ENCODE data around the gene VWC2L. TPM values are rescaled to one million over a fixed set of nuclear protein-coding genes. Genes with fewer than 3 reads are reported as not detected.

Gene VWC2L
- total RNA-seq, 1 donor: not detected

DNA sequence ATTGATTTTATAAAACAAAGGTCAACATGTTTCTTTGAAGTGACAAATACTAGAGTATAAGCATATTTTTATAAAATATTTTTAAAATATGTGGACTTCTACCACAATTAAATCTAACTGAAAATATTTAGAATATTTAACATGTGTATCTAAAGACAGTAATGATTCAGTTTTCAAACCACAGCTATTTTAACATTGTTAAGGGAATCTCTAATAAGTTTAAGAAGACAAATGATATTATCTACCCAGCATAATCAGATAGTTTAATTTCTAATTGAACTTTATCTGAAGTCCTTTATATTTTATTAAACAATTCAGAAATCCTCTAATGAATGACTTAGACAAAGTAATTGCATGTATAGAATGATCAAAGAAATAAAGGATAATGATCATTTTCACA, 96.2 kb downstream of the VWC2L start:
- Histone ChIP-seq H3K36me3 (ENCODE audit: insufficient read depth, low read length) (no peaks in the 10 kb centered on the region), H3K79me2 (ENCODE audit: insufficient read depth, low read length) (no peaks in the 10 kb centered on the region), H3K27ac (ENCODE audit: low read depth, low read length) (no peak overlapping the region), H3K4me2 (ENCODE audit: insufficient read depth, low read length) (no peak overlapping the region), H3K4me3 (ENCODE audit: insufficient read depth, low read length) (no peak overlapping the region), H3K9me3 (ENCODE audit: low read depth, low read length) (no peaks in the 10 kb centered on the region), H2AFZ (ENCODE audit: low read length) (no peak overlapping the region), H4K20me1 (ENCODE audit: insufficient read depth, low read length) (no peaks in the 10 kb centered on the region), H3K27me3 (ENCODE audit: insufficient read depth, low read length) (no peaks in the 10 kb centered on the region), H3K4me1 (ENCODE audit: insufficient read depth, low read length) (no peaks in the 10 kb centered on the region)
- DNase-seq (ENCODE audit: insufficient read length, low spot score, missing footprints): no peak
- TF ChIP-seq, protein P1, sequence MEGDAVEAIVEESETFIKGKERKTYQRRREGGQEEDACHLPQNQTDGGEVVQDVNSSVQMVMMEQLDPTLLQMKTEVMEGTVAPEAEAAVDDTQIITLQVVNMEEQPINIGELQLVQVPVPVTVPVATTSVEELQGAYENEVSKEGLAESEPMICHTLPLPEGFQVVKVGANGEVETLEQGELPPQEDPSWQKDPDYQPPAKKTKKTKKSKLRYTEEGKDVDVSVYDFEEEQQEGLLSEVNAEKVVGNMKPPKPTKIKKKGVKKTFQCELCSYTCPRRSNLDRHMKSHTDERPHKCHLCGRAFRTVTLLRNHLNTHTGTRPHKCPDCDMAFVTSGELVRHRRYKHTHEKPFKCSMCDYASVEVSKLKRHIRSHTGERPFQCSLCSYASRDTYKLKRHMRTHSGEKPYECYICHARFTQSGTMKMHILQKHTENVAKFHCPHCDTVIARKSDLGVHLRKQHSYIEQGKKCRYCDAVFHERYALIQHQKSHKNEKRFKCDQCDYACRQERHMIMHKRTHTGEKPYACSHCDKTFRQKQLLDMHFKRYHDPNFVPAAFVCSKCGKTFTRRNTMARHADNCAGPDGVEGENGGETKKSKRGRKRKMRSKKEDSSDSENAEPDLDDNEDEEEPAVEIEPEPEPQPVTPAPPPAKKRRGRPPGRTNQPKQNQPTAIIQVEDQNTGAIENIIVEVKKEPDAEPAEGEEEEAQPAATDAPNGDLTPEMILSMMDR (IDR thresholded peaks at IDR 0.05; ENCODE audit: extremely low read depth, low read depth, low read length): no peak

DNA sequence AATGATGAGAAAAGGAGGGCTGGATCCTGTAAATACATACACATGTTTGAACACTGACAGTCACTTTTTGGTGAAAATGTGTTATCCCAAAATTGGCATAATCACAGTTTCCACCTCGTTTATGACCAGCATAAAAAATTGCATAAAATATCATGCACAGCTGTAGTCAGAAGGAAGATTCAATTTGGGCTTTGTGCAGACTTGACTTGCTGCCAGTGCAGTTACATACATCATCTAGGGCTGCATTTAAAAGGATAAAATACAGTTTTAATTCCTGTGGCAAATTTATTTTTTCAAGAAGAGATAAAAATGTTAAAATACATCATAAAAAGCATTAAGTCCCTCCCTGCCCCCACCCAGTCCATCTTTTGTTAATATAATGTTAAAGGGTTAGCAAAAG, 103.8 kb downstream of the VWC2L start:
- no peaks in the 10 kb centered on the region for H3K4me1 ChIP-seq (ENCODE audit: insufficient read depth, low read length)
- no peaks in the 10 kb centered on the region for H3K36me3 ChIP-seq (ENCODE audit: insufficient read depth, low read length)
- TF ChIP-seq, protein P1 (IDR thresholded peaks at IDR 0.05; ENCODE audit: extremely low read depth, low read depth, low read length): no peak
- no peaks in the 10 kb centered on the region for H3K27me3 ChIP-seq (ENCODE audit: insufficient read depth, low read length)
- no peak overlapping the region for H3K27ac ChIP-seq (ENCODE audit: low read depth, low read length)
- DNase-seq (ENCODE audit: insufficient read length, low spot score, missing footprints): no peak
- H4K20me1 ChIP-seq (ENCODE audit: insufficient read depth, low read length): no peaks in the 10 kb centered on the region
- no peak overlapping the region for H2AFZ ChIP-seq (ENCODE audit: low read length)
- H3K4me3 ChIP-seq (ENCODE audit: insufficient read depth, low read length): no peak overlapping the region
- no peaks in the 10 kb centered on the region for H3K79me2 ChIP-seq (ENCODE audit: insufficient read depth, low read length)
- H3K4me2 ChIP-seq (ENCODE audit: insufficient read depth, low read length): no peak overlapping the region
- H3K9me3 ChIP-seq (ENCODE audit: low read depth, low read length): peaks cover 2% of the 10 kb centered on the region

DNA sequence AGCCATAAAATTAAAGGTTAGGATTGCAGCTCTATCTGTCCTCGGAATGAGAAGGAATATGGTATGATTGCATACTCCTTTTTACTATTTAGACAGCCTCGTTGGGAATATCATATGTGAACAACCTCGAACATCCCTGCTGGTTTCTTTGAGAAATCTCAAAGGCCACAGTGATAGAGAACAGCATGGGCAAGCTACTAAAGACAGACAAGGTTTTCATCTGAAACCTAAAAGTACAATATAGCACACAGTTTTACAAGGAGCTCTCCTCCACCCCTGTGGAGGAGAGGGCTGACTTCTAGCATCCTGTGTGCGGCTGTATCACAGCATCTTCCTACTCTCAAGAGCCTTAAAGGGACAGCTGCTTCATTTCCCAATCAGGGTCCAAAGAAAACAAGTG, 104.3 kb downstream of the VWC2L start:
- TF ChIP-seq, protein P1 (IDR thresholded peaks at IDR 0.05; ENCODE audit: extremely low read depth, low read depth, low read length): no peak
- Histone ChIP-seq H3K36me3 (ENCODE audit: insufficient read depth, low read length) (no peaks in the 10 kb centered on the region), H3K4me2 (ENCODE audit: insufficient read depth, low read length) (no peak overlapping the region), H2AFZ (ENCODE audit: low read length) (no peak overlapping the region), H3K9me3 (ENCODE audit: low read depth, low read length) (peaks cover 2% of the 10 kb centered on the region), H3K79me2 (ENCODE audit: insufficient read depth, low read length) (no peaks in the 10 kb centered on the region), H3K27me3 (ENCODE audit: insufficient read depth, low read length) (no peaks in the 10 kb centered on the region), H3K4me1 (ENCODE audit: insufficient read depth, low read length) (no peaks in the 10 kb centered on the region), H3K27ac (ENCODE audit: low read depth, low read length) (no peak overlapping the region), H4K20me1 (ENCODE audit: insufficient read depth, low read length) (no peaks in the 10 kb centered on the region), H3K4me3 (ENCODE audit: insufficient read depth, low read length) (no peak overlapping the region)
- no peak for DNase-seq (ENCODE audit: insufficient read length, low spot score, missing footprints)

- no peak for DNase-seq (ENCODE audit: insufficient read length, low spot score, missing footprints)
- H3K36me3 ChIP-seq (ENCODE audit: insufficient read depth, low read length): no peaks in the 10 kb centered on the region
- no peaks in the 10 kb centered on the region for H3K27me3 ChIP-seq (ENCODE audit: insufficient read depth, low read length)
- no peak overlapping the region for H3K27ac ChIP-seq (ENCODE audit: low read depth, low read length)
- no peak overlapping the region for H3K4me2 ChIP-seq (ENCODE audit: insufficient read depth, low read length)
- H2AFZ ChIP-seq (ENCODE audit: low read length): no peak overlapping the region
- no peaks in the 10 kb centered on the region for H3K4me1 ChIP-seq (ENCODE audit: insufficient read depth, low read length)
- no peaks in the 10 kb centered on the region for H4K20me1 ChIP-seq (ENCODE audit: insufficient read depth, low read length)
- H3K9me3 ChIP-seq (ENCODE audit: low read depth, low read length): peaks cover 2% of the 10 kb centered on the region
- TF ChIP-seq, protein P1 (IDR thresholded peaks at IDR 0.05; ENCODE audit: extremely low read depth, low read depth, low read length): no peak
- H3K79me2 ChIP-seq (ENCODE audit: insufficient read depth, low read length): no peaks in the 10 kb centered on the region
- no peak overlapping the region for H3K4me3 ChIP-seq (ENCODE audit: insufficient read depth, low read length)
These were observed 108.5 kb downstream of the VWC2L start for GRCh38 chr2:214519258-214519818.

All from osteoblast (primary cell).